Endothelial cell of umbilical vein (primary cell): ENCODE results near the gene LIN54. TPM values are rescaled to one million over a fixed set of nuclear protein-coding genes. Genes with fewer than 3 reads are reported as not detected.

Experiments
- BruUV-seq: library from RNA; stranded (reverse); fragments of 400-500 nt; replicated peaks from 2 replicates; lab custom pipeline; 2021; lab: Mats Ljungman, UMichigan
- CTCF ChIA-PET: fragments of 300-600, 350-600 bp; sonication (Branson Sonifier 250); formaldehyde crosslinking; loops from one replicate; lab custom pipeline; 2021; ENCODE audit warnings: antibody characterized with exemption, inconsistent platforms; lab: Charles Lee
- POLR2A ChIA-PET: fragments of 300-600, 350-600 bp; sonication (Branson Sonifier 250); formaldehyde crosslinking; loops from one replicate; lab custom pipeline; 2021; ENCODE audit warnings: antibody characterized with exemption, inconsistent platforms; lab: Charles Lee
- DNase-seq: peaks from one replicate; pipeline ENCODE4 v3.0.0-alpha.2; 2011; ENCODE audit warnings: low read depth, low spot score
- FAIRE-seq: peaks from 2 replicates; lab custom pipeline; 2011; peaks lifted over from hg19 to GRCh38; lab: Jason Lieb, UNC
- H2AFZ ChIP-seq: 2 replicates; pipeline ENCODE4 v1.6.0; 2012; ENCODE audit warnings: low read depth, low read length, control low read depth, inconsistent platforms
- H3K27ac ChIP-seq: 2 replicates; pipeline ENCODE4 v1.5.1; 2011; ENCODE audit warnings: low read depth, mild to moderate bottlenecking, control low read depth, low read length, moderate library complexity; ENCODE audit not compliant: insufficient read depth
- H3K27me3 ChIP-seq, 2 experiments: 2 replicates each; pipeline versions ENCODE4 v1.6.0 to v1.6.1; 2011; ENCODE audit warnings: low read length in 2 of 2, mixed read lengths in 1 of 2; ENCODE audit not compliant: control insufficient read depth in 2 of 2, insufficient read depth in 2 of 2
- H3K36me3 ChIP-seq, 2 experiments: 2 replicates in 1 of 2; 3 replicates in 1 of 2; pipeline ENCODE4 v1.5.1; 2011; ENCODE audit warnings: low read length in 2 of 2, mild to moderate bottlenecking in 1 of 2, moderate library complexity in 1 of 2; ENCODE audit not compliant: control insufficient read depth in 2 of 2, insufficient read depth in 2 of 2; ENCODE audit errors: extremely low read depth in 1 of 2
- H3K4me1 ChIP-seq: 3 replicates; pipeline ENCODE4 v1.5.1; 2011; ENCODE audit warnings: mild to moderate bottlenecking, low read length; ENCODE audit not compliant: control insufficient read depth, insufficient read depth; ENCODE audit errors: extremely low read depth
- H3K4me2 ChIP-seq: 2 replicates; pipeline ENCODE4 v1.6.1; 2011; ENCODE audit warnings: low read length, control low read depth, mixed read lengths; ENCODE audit not compliant: insufficient read depth
- H3K4me3 ChIP-seq, 3 experiments: fragments of 200-600 bp in 1 of 3; sonication (generic), shearing (Covaris generic) in 1 of 3; replicated peaks in 1 of 3; 2 replicates each; pipeline ENCODE4 v1.5.1; 2011 to 2016; ENCODE audit warnings: control low read depth in 3 of 3, low read length in 3 of 3, mild to moderate bottlenecking in 2 of 3, inconsistent platforms in 1 of 3, low read depth in 1 of 3, moderate library complexity in 1 of 3; ENCODE audit not compliant: insufficient read depth in 1 of 3
- H3K79me2 ChIP-seq: 2 replicates; pipeline ENCODE4 v1.6.0; 2012; ENCODE audit warnings: low read length, inconsistent platforms; ENCODE audit not compliant: control insufficient read depth, insufficient read depth
- H3K9ac ChIP-seq: replicated peaks from 2 replicates; pipeline ENCODE3; 2011; ENCODE audit warnings: low read length, control low read depth; ENCODE audit not compliant: insufficient read depth; ENCODE audit errors: extremely low read depth
- H3K9me1 ChIP-seq: replicated peaks from 3 replicates; pipeline ENCODE4 v1.6.0; 2011; ENCODE audit warnings: mild to moderate bottlenecking, low read length; ENCODE audit not compliant: control insufficient read depth, insufficient read depth; ENCODE audit errors: extremely low read depth
- H3K9me3 ChIP-seq: replicated peaks from 2 replicates; pipeline ENCODE4 v1.5.1; 2012; ENCODE audit warnings: low read length, inconsistent platforms; ENCODE audit not compliant: control insufficient read depth, insufficient read depth
- H4K20me1 ChIP-seq: replicated peaks from 2 replicates; pipeline ENCODE3; 2011; ENCODE audit warnings: mild to moderate bottlenecking, low read length; ENCODE audit not compliant: control insufficient read depth, insufficient read depth; ENCODE audit errors: extremely low read depth
- CTCF ChIP-seq, 2 donors: IDR thresholded peaks; 1 replicate in 1 of 2; 2 replicates in 1 of 2; pipeline ENCODE4 v1.5.1; 2011; ENCODE audit warnings: low read length in 2 of 2, mild to moderate bottlenecking in 2 of 2, moderate library complexity in 2 of 2, control low read depth in 1 of 2, inconsistent platforms in 1 of 2, low read depth in 1 of 2; ENCODE audit not compliant: insufficient read depth in 1 of 2; ENCODE audit errors: extremely low read depth in 1 of 2
- EZH2 ChIP-seq: IDR thresholded peaks from 2 replicates; pipeline ENCODE4 v1.6.1; 2012; ENCODE audit warnings: borderline replicate concordance, low read depth, mild to moderate bottlenecking, moderate library complexity, low read length, inconsistent platforms; ENCODE audit not compliant: severe bottlenecking
- FOS ChIP-seq: IDR thresholded peaks from 2 replicates; pipeline ENCODE4 v1.6.1; 2011; ENCODE audit warnings: mild to moderate bottlenecking, low read length, moderate library complexity, borderline replicate concordance; ENCODE audit not compliant: insufficient read depth
- JUN ChIP-seq: IDR thresholded peaks from 2 replicates; pipeline ENCODE4 v1.6.1; 2011; ENCODE audit warnings: borderline replicate concordance, low read depth; ENCODE audit not compliant: insufficient read length, insufficient read depth
- POLR2A ChIP-seq: IDR thresholded peaks from 2 replicates; pipeline ENCODE4 v1.6.1; 2012; ENCODE audit warnings: low read depth, mild to moderate bottlenecking, control low read depth, low read length
- POLR2AphosphoS5 ChIP-seq: IDR thresholded peaks from 2 replicates; pipeline ENCODE4 v1.6.1; 2012; ENCODE audit warnings: low read depth, mild to moderate bottlenecking, control low read depth, low read length, moderate library complexity; ENCODE audit not compliant: insufficient read depth
- dilution Hi-C: fragments of 300-500 bp; cut with MboI; formaldehyde crosslinking; loops from one replicate; pipeline ENCODE4 v1.15.0; 2019; ENCODE audit warnings: low sequenced_read_pairs; ENCODE audit not compliant: extremely low pct_ligation_motif_present
- intact Hi-C: fragments of 100-400 bp; cut with micrococcal nuclease; formaldehyde crosslinking; loops from one replicate; pipeline ENCODE4 v1.10.0; 2022
- polyA plus RNA-seq, 4 experiments: library from polyadenylated mRNA; depleted of rRNA in 3 of 4; stranded (reverse) in 3 of 4; unstranded in 1 of 4; fragments of >200 nt; gene quantifications; 2 replicates each; pipeline versions ENCODE4 v1.2.1 to v1.2.3, GENCODE V29; 2011 to 2012; ENCODE audit warnings: missing spikeins in 1 of 4
- total RNA-seq: library from RNA; stranded (reverse); gene quantifications from 2 replicates; pipeline ENCODE4 v1.2.3, GENCODE V29; 2021

The LIN54 gene
- total and polyA plus RNA-seq, 2 donors (not counting 3 experiments of a cell fraction or from before 2014, with no cell fraction given): 6.2 to 15.7 TPM

- ChIA-PET POLR2A (no interaction called here), CTCF (interaction anchor here (1.0 kb wide), 1 partner anchor 9 kb away, joined by 4 read pairs; the partner anchor contains the start of gene COPS4)
- H3K79me2 ChIP-seq: no peaks in the 10 kb centered on the region
- H3K27ac ChIP-seq: no peak overlapping the region
- intact Hi-C loops: no loop called here
- peaks cover 0 to 5% of the 10 kb centered on the region in 2 experiments for H3K27me3 ChIP-seq
- no peaks in the 10 kb centered on the region for H3K36me3 ChIP-seq
- no peak for FAIRE-seq
- H3K4me2 ChIP-seq: no peak overlapping the region
- BruUV-seq: no TSS peak
- DNase-seq: no peak
- TF ChIP-seq POLR2AphosphoS5: no peak
- no peak for TF ChIP-seq EZH2
- TF ChIP-seq CTCF (IDR thresholded peaks at IDR 0.05; ENCODE audit: extremely low read depth in 1 of 2, insufficient read depth in 1 of 2, low read depth in 1 of 2, low read length in 2 of 2): no peak
- TF ChIP-seq POLR2A: no peak
- no peak for TF ChIP-seq JUN
- TF ChIP-seq FOS: no peak
- H4K20me1 ChIP-seq: no peaks in the 10 kb centered on the region
- H3K4me3 ChIP-seq: no peak overlapping the region
- no peaks in the 10 kb centered on the region for H3K4me1 ChIP-seq
- dilution Hi-C loops: no loop called here
- no peaks in the 10 kb centered on the region for H3K9me1 ChIP-seq
- H3K9ac ChIP-seq: no peak overlapping the region
- peaks cover 2% of the 10 kb centered on the region for H3K9me3 ChIP-seq
- no peak overlapping the region for H2AFZ ChIP-seq
These were observed 14.9 kb upstream of the LIN54 start for GRCh38 chr4:83025563-83025962.
